GM19328 (cell line): Measurements from ENCODE around the gene TNFRSF8.

Source experiments
- ATAC-seq: cut with Tn5 transposase; IDR thresholded peaks from one replicate; pipeline ENCODE4 v1.9.1; 2021; ENCODE audit warnings: mild to moderate bottlenecking, moderate library complexity; ENCODE audit not compliant: unreplicated experiment

TNFRSF8 gene

GRCh38 chr1:12059722-12060464, 3.2 kb upstream of the TNFRSF8 start:
- no peak for ATAC-seq

- no peak for ATAC-seq
Observed at GRCh38 chr1:12060500-12060899, 2.6 kb upstream of the TNFRSF8 start.

- ATAC-seq: no peak
Observed at GRCh38 chr1:12064073-12064969, 1.2 kb downstream of the TNFRSF8 start.

- ATAC-seq: no peak
Observed at GRCh38 chr1:12065872-12066271, 2.8 kb downstream of the TNFRSF8 start.

- no peak for ATAC-seq
Observed at GRCh38 chr1:12067900-12068821, 5.1 kb downstream of the TNFRSF8 start.

- ATAC-seq: no peak
Observed at GRCh38 chr1:12069623-12070244, 6.6 kb downstream of the TNFRSF8 start.

GRCh38 chr1:12071892-12072291, 8.8 kb downstream of the TNFRSF8 start:
- ATAC-seq: no peak

GRCh38 chr1:12072741-12073140, 9.6 kb downstream of the TNFRSF8 start:
- ATAC-seq: no peak

GRCh38 chr1:12073796-12074195, 10.7 kb downstream of the TNFRSF8 start:
- no peak for ATAC-seq

GRCh38 chr1:12075195-12076114, 12.4 kb downstream of the TNFRSF8 start:
- ATAC-seq: no peak

GRCh38 chr1:12076425-12077005, 13.4 kb downstream of the TNFRSF8 start:
- ATAC-seq: no peak

GRCh38 chr1:12078575-12078937, 15.5 kb downstream of the TNFRSF8 start:
- ATAC-seq: no peak

GRCh38 chr1:12078938-12079861, 16.1 kb downstream of the TNFRSF8 start:
- no peak for ATAC-seq

- no peak for ATAC-seq
Observed at GRCh38 chr1:12080156-12080555, 17.1 kb downstream of the TNFRSF8 start.

GRCh38 chr1:12080773-12081556, 17.9 kb downstream of the TNFRSF8 start:
- ATAC-seq: no peak

- no peak for ATAC-seq
Observed at GRCh38 chr1:12081648-12082396, 18.7 kb downstream of the TNFRSF8 start.

- no peak for ATAC-seq
Observed at GRCh38 chr1:12082988-12083387, 19.9 kb downstream of the TNFRSF8 start.
